Stomach smooth muscle (tissue), 2 donors: ENCODE data around the gene GLYR1.
A peak's percentile ranks its signal among the peaks of the same experiment; 100 is the strongest.

Source experiments
- H3K27ac ChIP-seq: one replicate; pipeline ENCODE4 v1.7.0; 2013; ENCODE audit warnings: mild to moderate bottlenecking, low read length, inconsistent platforms
- H3K27me3 ChIP-seq, 2 donors: one replicate each; pipeline ENCODE4 v1.7.0; 2013; ENCODE audit warnings: low read length in 2 of 2; ENCODE audit not compliant: insufficient read depth in 2 of 2, control insufficient read depth in 1 of 2
- H3K36me3 ChIP-seq, 2 donors: one replicate each; pipeline ENCODE4 v1.7.0; 2013; ENCODE audit warnings: low read length in 2 of 2; ENCODE audit not compliant: control insufficient read depth in 2 of 2, insufficient read depth in 2 of 2
- H3K4me1 ChIP-seq: one replicate; pipeline ENCODE4 v1.7.0; 2013; ENCODE audit warnings: low read length; ENCODE audit not compliant: control insufficient read depth, insufficient read depth
- H3K4me3 ChIP-seq, 2 donors: one replicate each; pipeline ENCODE4 v1.7.0; 2013; ENCODE audit warnings: low read length in 2 of 2
- H3K9ac ChIP-seq, 2 donors: one replicate each; pipeline ENCODE4 v1.7.0; 2013; ENCODE audit warnings: low read length in 2 of 2, mild to moderate bottlenecking in 1 of 2
- H3K9me3 ChIP-seq, 2 donors: one replicate each; pipeline ENCODE4 v1.7.0; 2013; ENCODE audit warnings: low read length in 2 of 2; ENCODE audit not compliant: control insufficient read depth in 2 of 2
- donor health status: healthy.
- donor health status: Pancreatic carcinoma.

The GLYR1 gene

DNA sequence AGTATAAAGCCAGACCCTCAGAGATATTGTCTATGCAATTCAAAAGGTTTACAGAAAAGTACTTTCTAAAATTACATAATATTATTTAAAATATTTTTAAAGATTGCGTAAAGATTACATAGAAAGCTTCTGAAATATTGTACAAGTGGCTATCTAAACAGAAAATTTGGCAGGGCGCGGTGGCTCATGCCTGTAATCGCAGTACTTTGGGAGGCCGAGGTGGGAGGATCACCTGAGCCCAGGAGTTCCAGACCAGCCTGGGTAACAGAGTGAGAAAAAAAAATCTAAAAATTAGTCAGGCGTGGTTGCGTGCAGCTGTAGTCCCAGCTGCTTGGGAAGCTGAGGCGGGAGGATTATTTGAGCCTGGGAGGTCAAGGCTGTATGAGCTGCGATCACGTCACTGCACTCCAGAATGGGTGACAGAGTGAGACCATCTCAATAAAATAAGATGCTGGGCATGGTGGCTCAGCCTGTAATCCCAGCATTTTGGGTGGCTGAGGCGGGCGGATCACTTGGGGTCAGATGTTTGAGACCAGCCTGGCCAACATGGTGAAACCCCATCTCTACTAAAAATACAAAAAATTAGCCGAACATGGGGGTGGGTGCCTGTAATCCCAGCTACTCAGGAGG lies 18.3 kb upstream of the GLYR1 start:
- peaks cover 21 to 40% of the 10 kb centered on the region in 2 donors for H3K36me3 ChIP-seq
- no peak overlapping the region for H3K27ac ChIP-seq
- H3K9ac ChIP-seq, result no peak overlapping the region
- no peaks in the 10 kb centered on the region for H3K9me3 ChIP-seq
- H3K27me3 ChIP-seq, result no peaks in the 10 kb centered on the region
- no peak overlapping the region for H3K4me3 ChIP-seq
- H3K4me1 ChIP-seq, result peaks cover 2% of the 10 kb centered on the region

DNA sequence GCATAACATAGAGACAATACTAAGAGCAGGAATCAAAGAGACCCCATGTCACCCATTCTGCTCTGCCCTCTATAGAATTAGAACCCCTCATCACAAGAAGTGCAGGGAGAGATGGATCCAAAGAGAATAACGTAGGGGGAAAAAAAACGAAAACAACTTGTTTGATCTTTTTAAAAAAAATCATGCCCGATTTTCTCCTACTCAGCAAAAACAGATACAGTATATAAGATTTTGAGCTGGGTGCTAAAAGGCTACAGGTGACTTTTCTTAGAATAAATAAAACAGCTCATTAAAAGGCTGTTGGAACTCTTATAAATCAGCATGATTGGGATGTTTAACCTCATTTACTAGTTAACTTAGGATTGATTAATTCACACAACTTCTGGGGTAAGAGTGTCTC lies 17.6 kb upstream of the GLYR1 start:
- H3K27ac ChIP-seq, result no peak overlapping the region
- H3K9me3 ChIP-seq, result no peaks in the 10 kb centered on the region
- no peak overlapping the region for H3K9ac ChIP-seq
- peaks cover 27 to 41% of the 10 kb centered on the region in 2 donors for H3K36me3 ChIP-seq
- no peaks in the 10 kb centered on the region for H3K4me1 ChIP-seq
- no peaks in the 10 kb centered on the region for H3K27me3 ChIP-seq
- no peak overlapping the region for H3K4me3 ChIP-seq

DNA sequence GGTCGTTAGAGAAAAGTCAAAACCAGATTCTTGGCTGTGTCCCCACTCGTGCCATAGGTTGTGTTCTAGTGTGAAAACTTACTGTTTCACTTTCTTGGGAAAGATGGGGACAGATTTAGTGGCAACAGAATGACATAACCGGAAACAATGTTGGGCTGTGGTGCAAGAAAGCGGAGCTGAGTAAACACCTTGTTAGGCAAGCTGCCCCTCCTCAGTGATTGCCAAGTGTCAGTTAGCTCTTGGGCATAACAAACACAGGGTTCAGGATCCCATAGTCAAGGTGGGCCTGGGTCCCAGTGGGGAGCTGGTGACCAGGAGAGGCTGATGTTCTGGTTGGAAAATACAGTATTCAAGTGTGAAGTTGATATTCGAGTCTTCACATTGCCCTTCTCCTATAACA lies 15.6 kb upstream of the GLYR1 start:
- H3K4me3 ChIP-seq, result no peak overlapping the region
- H3K9ac ChIP-seq, result no peak overlapping the region
- no peaks in the 10 kb centered on the region for H3K4me1 ChIP-seq
- peaks cover 48 to 50% of the 10 kb centered on the region in 2 donors for H3K36me3 ChIP-seq
- no peak overlapping the region for H3K27ac ChIP-seq
- H3K9me3 ChIP-seq, result no peaks in the 10 kb centered on the region
- no peaks in the 10 kb centered on the region for H3K27me3 ChIP-seq

DNA sequence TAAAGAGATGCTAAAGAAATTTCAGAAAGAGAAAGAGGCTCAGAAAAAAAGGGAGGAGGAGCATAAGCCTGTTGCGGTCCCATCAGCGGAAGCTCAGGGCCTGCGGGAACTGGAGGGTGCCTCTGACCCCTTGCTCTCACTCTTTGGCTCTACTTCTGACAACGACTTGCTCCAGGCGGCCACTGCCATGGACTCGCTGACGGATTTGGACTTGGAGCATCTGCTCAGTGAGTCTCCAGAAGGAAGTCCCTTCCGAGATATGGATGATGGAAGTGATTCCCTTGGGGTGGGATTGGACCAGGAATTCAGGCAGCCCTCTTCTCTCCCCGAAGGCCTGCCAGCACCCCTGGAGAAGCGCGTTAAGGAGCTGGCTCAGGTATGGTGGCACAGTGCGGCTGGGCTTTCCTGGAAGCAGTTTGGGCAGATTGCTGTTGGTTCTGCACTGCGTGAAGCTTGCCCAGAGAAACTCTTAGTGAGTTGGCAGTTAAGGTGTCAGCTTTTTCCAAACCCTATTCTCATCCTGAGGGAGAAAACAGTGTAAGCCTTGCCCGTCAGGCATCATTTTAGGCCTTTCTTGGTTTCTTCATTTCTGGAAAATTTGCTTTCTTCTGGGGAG lies 13.7 kb upstream of the GLYR1 start:
- no peak overlapping the region for H3K27ac ChIP-seq
- peaks cover 52 to 56% of the 10 kb centered on the region in 2 donors for H3K36me3 ChIP-seq

DNA sequence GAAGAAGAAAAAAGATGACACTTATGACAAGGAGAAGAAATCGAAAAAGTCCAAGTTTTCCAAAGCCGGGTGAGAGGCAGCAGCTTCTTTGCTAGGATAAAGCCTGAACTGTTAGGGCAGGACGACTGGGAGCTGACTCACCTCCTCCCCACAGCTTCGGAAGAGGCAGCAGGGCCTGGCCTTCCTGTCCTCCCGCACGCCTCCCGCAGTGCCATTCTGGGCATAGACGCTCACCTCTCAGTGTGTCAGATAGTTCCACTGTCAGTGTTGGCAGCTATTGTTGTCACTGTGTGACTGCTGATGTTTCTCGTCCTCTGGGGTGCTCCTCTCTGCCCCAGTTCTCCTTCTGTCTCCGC lies 12.8 kb upstream of the GLYR1 start:
- Histone ChIP-seq H3K4me1 (no peaks in the 10 kb centered on the region), H3K27ac (no peak overlapping the region), H3K36me3 (peaks cover 56 to 58% of the 10 kb centered on the region in 2 donors), H3K9me3 (no peaks in the 10 kb centered on the region), H3K27me3 (no peaks in the 10 kb centered on the region), H3K4me3 (no peak overlapping the region), H3K9ac (no peak overlapping the region)

More for the DNA sequence above, 13.7 kb upstream of the GLYR1 start:
- H3K27me3 ChIP-seq, result no peaks in the 10 kb centered on the region
- no peak overlapping the region for H3K9ac ChIP-seq
- no peaks in the 10 kb centered on the region for H3K4me1 ChIP-seq
- no peaks in the 10 kb centered on the region for H3K9me3 ChIP-seq
- no peak overlapping the region for H3K4me3 ChIP-seq

DNA sequence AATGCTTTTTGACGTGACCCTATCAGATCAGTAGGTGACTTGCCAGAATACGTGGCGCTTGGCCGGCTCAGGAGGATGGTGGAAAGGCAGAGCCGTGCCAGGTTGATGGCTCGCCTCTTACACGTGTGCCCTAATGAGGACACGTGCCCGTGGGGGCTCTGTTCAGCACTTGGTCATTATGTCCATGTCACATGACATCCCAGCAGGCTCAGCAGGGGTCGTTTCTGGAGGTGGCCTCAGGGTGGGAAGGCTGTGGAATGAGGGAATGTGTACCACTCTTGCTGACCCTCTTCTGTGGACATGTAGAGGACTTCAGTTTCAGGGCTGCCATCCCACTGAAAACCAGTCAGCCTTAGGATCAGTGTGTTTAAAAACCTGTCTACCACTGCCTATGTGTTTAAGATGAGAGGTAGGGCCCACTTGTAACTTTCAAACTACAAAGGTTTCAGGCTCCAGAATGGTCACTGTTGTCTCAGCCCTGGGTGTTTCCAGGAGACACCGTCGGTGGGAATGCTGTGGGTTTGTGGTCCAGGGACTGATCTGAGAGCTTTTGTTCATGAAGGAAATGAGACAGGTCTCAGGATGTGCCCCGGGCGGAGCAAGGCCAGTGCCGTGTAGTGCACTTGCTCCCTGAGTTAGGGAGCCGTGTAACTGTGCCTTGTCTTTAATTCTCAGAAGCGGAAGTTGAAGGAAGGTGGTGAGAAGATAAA lies 12.3 kb upstream of the GLYR1 start:
- Histone ChIP-seq H3K9me3 (no peaks in the 10 kb centered on the region), H3K36me3 (peaks cover 54 to 58% of the 10 kb centered on the region in 2 donors), H3K27ac (no peak overlapping the region), H3K4me3 (no peak overlapping the region), H3K4me1 (no peaks in the 10 kb centered on the region), H3K9ac (no peak overlapping the region), H3K27me3 (no peaks in the 10 kb centered on the region)

DNA sequence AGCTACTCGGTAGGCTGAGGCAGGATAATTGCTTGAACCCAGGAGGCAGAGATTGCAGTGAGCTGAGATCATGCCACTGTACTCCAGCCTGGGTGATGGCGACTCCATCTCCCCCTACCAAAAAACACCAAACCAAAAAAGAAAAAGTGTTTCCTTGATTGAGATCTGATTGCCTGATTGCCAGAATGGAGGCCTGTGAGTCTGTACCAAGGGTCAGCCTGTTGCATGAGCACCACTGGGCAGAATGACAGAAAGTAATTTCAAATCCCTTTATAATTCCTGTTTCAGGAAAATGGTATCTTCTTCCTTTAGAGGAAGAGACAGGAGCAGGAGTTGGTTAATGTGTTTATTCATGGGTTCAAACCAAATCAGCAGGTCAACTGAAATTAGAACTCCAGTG lies 8.7 kb upstream of the GLYR1 start:
- H3K9me3 ChIP-seq, result no peaks in the 10 kb centered on the region
- no peak overlapping the region for H3K27ac ChIP-seq
- no peak overlapping the region for H3K9ac ChIP-seq
- H3K27me3 ChIP-seq, result no peaks in the 10 kb centered on the region
- peaks cover 2% of the 10 kb centered on the region for H3K4me1 ChIP-seq
- H3K4me3 ChIP-seq, result no peak overlapping the region
- peaks cover 43 to 45% of the 10 kb centered on the region in 2 donors for H3K36me3 ChIP-seq

DNA sequence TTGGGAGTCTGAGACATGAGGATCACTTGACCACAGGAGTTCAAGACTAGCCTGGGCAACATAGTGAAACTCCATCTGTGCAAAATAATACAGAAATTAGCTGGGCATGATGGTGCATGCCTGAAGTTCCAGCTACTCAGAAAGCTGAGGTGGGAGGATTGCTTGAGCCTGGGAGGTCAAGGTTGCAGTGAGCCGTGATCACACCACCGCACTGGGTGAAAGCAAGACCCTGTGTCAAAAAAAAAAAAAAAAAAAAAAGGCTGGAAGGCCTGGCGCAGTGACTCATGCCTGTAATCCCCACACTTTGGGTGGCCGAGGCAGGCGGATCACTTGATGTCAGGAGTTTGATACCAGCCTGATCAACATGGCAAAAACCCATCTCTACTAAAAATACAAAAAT lies 8.3 kb upstream of the GLYR1 start:
- Histone ChIP-seq H3K9ac (no peak overlapping the region), H3K27me3 (no peaks in the 10 kb centered on the region), H3K4me3 (no peak overlapping the region), H3K9me3 (no peaks in the 10 kb centered on the region), H3K4me1 (peaks cover 2% of the 10 kb centered on the region), H3K36me3 (peaks cover 39 to 41% of the 10 kb centered on the region in 2 donors), H3K27ac (no peak overlapping the region)

DNA sequence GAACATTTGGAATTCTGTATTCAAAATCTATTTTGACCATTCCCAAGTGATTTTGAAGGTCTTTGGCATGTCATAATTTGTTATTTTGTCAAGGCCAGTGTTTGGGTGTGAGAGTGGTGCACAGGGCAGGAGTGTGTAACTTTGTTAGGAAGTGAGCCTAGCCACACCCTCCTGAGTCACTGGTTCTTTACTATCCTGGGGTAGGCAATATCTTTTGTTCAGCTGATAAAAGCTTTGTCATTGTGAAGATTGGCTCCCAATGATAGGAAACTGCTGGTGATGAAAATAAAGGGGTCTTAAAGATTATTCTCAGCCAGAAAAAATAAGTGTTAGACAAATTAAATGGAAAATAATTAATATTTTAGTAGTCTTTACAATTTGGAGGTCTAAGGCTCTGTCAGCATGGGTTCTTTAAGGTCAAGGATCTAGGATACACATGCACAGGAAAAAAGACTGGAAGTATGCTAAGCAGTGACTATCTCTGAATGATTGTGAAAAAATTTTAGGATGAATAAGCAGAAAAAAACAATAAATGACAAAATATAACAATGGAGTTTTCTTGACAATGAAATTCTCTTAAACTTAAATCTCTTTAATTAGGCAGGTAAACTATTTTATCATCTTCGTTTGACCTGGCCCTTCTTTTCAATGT lies 5.3 kb upstream of the GLYR1 start:
- H3K9me3 ChIP-seq, result no peaks in the 10 kb centered on the region
- peaks cover 12 to 15% of the 10 kb centered on the region in 2 donors for H3K36me3 ChIP-seq
- no peak overlapping the region for H3K4me3 ChIP-seq
- no peak overlapping the region for H3K27ac ChIP-seq
- H3K9ac ChIP-seq, result no peak overlapping the region
- peaks cover 16% of the 10 kb centered on the region for H3K4me1 ChIP-seq
- H3K27me3 ChIP-seq, result no peaks in the 10 kb centered on the region

DNA sequence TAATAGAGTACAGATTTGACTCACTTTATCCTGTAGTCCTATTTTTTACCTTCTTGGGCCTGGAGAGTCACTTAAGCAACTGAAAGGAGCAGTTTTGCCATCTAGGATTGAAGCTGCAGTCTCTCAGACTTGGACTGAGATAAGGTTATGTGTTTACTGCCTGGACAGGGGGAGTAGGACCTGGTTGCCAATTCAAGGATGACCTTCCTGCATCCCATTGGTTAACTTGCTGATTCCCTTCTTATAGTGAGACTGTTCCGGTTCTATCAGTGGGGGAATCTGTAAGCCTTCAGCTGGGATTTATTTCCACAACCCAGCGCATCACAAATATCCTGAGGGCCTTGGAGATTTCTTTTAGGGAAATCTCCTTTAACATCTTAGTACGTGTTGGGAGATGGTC lies 3.1 kb upstream of the GLYR1 start:
- no peak overlapping the region for H3K27ac ChIP-seq
- H3K9me3 ChIP-seq, result no peaks in the 10 kb centered on the region
- H3K36me3 ChIP-seq, result peaks cover 4 to 7% of the 10 kb centered on the region in 2 donors
- H3K27me3 ChIP-seq, result no peaks in the 10 kb centered on the region
- no peak overlapping the region for H3K4me3 ChIP-seq
- peak overlapping the region in 1 of 2 donors; percentile 33 for H3K9ac ChIP-seq
- H3K4me1 ChIP-seq, result peaks cover 26% of the 10 kb centered on the region
